GM13976 (cell line): Measurements from ENCODE around the gene CAND2.
"Not testable (repeated sequence)": the region's sequence is repeated elsewhere in the genome, so short reads cannot be mapped to it uniquely, and the experiment has no call there.

Experiments
- DNase-seq: peaks from one replicate; pipeline ENCODE4 v3.0.0; 2012; ENCODE audit warnings: low spot score
- CTCF ChIP-seq: IDR thresholded peaks from 2 replicates; pipeline ENCODE4 v1.5.1; 2012; ENCODE audit warnings: borderline replicate concordance, mild to moderate bottlenecking; ENCODE audit not compliant: insufficient read depth; ENCODE audit errors: extremely low read depth, missing control alignments, control extremely low read depth
- in situ Hi-C: fragments of 300-500 bp; cut with MboI; formaldehyde crosslinking; loops from one replicate; pipeline ENCODE4 v1.12.0; 2022; ENCODE audit warnings: low sequenced_read_pairs, mixed read lengths, inconsistent platforms; ENCODE audit not compliant: unreplicated experiment

The CAND2 gene

GRCh38 chr3:12870942-12871341, 74.5 kb downstream of the CAND2 start:
- in situ Hi-C loops: no loop called here
- DNase-seq: peak; percentile 65
- no peak for TF ChIP-seq CTCF

- in situ Hi-C loops: no loop called here
- no peak for TF ChIP-seq CTCF
- no peak for DNase-seq
Measured at GRCh38 chr3:12871404-12871983, 75.0 kb downstream of the CAND2 start.

- peak; percentile 18 for TF ChIP-seq CTCF
- DNase-seq: peak; percentile 64
- in situ Hi-C loops: no loop called here
Measured at GRCh38 chr3:12875857-12876836, 79.7 kb downstream of the CAND2 start.

GRCh38 chr3:12877040-12877439, 80.6 kb downstream of the CAND2 start:
- no peak for DNase-seq
- in situ Hi-C loops: no loop called here
- TF ChIP-seq CTCF: no peak

- in situ Hi-C loops: no loop called here
Measured at GRCh38 chr3:12878141-12878574, 81.7 kb downstream of the CAND2 start.

GRCh38 chr3:12878758-12879157, 82.3 kb downstream of the CAND2 start:
- in situ Hi-C loops, DNase-seq: not testable (repeated sequence)

More at GRCh38 chr3:12878141-12878574, 81.7 kb downstream of the CAND2 start:
- TF ChIP-seq CTCF: no peak
- DNase-seq: no peak

GRCh38 chr3:12879191-12879815, 82.8 kb downstream of the CAND2 start:
- no peak for TF ChIP-seq CTCF
- DNase-seq: no peak
- in situ Hi-C loops: no loop called here

GRCh38 chr3:12881858-12882257, 85.4 kb downstream of the CAND2 start:
- DNase-seq, in situ Hi-C loops: not testable (repeated sequence)
